ENCODE measurements around the gene DHRS9.
"Not testable (repeated sequence)": the region's sequence is repeated elsewhere in the genome, so short reads cannot be mapped to it uniquely, and the experiment has no call there.

DNA sequence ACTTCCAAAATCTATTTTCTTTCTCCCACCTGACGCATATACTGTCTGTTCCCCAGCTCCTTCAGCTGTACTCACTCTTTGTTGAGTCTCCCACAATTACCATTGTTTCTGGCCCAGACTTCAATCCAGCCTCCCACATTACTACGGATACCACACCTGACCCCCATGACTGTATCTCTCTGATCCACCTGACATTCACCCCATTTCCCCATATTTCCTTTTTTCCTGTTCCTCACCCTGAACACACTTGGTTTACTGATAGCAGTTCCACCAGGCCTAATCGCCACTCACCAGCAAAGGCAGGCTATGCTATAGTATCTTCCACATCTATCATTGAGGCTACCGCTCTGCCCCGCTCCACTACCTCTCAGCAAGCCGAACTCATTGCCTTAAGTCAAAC lies 64.9 kb downstream of the DHRS9 start:
- TF ChIP-seq, protein P1, sequence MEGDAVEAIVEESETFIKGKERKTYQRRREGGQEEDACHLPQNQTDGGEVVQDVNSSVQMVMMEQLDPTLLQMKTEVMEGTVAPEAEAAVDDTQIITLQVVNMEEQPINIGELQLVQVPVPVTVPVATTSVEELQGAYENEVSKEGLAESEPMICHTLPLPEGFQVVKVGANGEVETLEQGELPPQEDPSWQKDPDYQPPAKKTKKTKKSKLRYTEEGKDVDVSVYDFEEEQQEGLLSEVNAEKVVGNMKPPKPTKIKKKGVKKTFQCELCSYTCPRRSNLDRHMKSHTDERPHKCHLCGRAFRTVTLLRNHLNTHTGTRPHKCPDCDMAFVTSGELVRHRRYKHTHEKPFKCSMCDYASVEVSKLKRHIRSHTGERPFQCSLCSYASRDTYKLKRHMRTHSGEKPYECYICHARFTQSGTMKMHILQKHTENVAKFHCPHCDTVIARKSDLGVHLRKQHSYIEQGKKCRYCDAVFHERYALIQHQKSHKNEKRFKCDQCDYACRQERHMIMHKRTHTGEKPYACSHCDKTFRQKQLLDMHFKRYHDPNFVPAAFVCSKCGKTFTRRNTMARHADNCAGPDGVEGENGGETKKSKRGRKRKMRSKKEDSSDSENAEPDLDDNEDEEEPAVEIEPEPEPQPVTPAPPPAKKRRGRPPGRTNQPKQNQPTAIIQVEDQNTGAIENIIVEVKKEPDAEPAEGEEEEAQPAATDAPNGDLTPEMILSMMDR (IDR thresholded peaks at IDR 0.05; ENCODE audit: low read depth, low read length), result not testable (repeated sequence)
- not testable (repeated sequence) for TF ChIP-seq POLR2A (IDR thresholded peaks at IDR 0.05; ENCODE audit: extremely low read depth, insufficient read length)

Measured in NB4 (cell line).